Measurements from ENCODE around the gene CHRNA1. TPM values are rescaled to one million over a fixed set of nuclear protein-coding genes. Genes with fewer than 3 reads are reported as not detected.

CHRNA1 gene
- total RNA-seq, 1 experiment from 2014 or later = not detected

GRCh38 chr2:174722942-174723592 lies 41.2 kb downstream of the CHRNA1 start:
- H3K4me1 ChIP-seq (ENCODE audit: control insufficient read depth in 1 of 2, insufficient read depth in 2 of 2, low read length in 2 of 2) = no peaks in the 10 kb centered on the region
- TF ChIP-seq CBX3 (IDR thresholded peaks at IDR 0.05; ENCODE audit: low read depth) (no peak), MAX (IDR thresholded peaks at IDR 0.05) (no peak), SRF (IDR thresholded peaks at IDR 0.05; ENCODE audit: low read depth) (no peak), JUND (IDR thresholded peaks at IDR 0.05) (no peak), ZFX (IDR thresholded peaks at IDR 0.05) (no peak), ELF1 (IDR thresholded peaks at IDR 0.05; ENCODE audit: borderline replicate concordance, low read depth) (no peak), SIN3A (IDR thresholded peaks at IDR 0.05; ENCODE audit: low read depth) (no peak), ATF3 (IDR thresholded peaks at IDR 0.05) (no peak), POLR2A (IDR thresholded peaks at IDR 0.05; ENCODE audit: borderline replicate concordance, extremely low read depth, insufficient read depth, insufficient read length) (no peak), EGR1 (IDR thresholded peaks at IDR 0.05; ENCODE audit: low read depth) (no peak), RAD21 (IDR thresholded peaks at IDR 0.05; ENCODE audit: low read depth) (no peak), FOSL1 (IDR thresholded peaks at IDR 0.05; ENCODE audit: low read depth) (no peak), YY1 (IDR thresholded peaks at IDR 0.05; ENCODE audit: extremely low read depth, insufficient replicate concordance, low read depth, low read length) (no peak), SP1 (IDR thresholded peaks at IDR 0.05; ENCODE audit: low read depth) (no peak), EZH2phosphoT487 (IDR thresholded peaks at IDR 0.05; ENCODE audit: borderline replicate concordance) (no peak), CTCF (IDR thresholded peaks at IDR 0.05 in 2 of 3, conservative IDR thresholded peaks at IDR 0.05 in 1 of 3; ENCODE audit: borderline replicate concordance in 1 of 3, insufficient read depth in 1 of 3, low read depth in 2 of 3, low read length in 2 of 3) (no peak)
- ChIA-PET RAD21 (ENCODE audit: low non-redundant PET in 1 of 2, low total read pairs in 2 of 2, uncharacterized antibody in 2 of 2, unreplicated experiment in 2 of 2) (no interaction called here), CTCF (no interaction called here), POLR2A (no interaction called here)
- H3K27me3 ChIP-seq (ENCODE audit: insufficient read depth, low read length) = no peaks in the 10 kb centered on the region
- no peaks in the 10 kb centered on the region for H3K9me3 ChIP-seq (ENCODE audit: control insufficient read depth in 1 of 2, insufficient read depth in 1 of 2, low read depth in 1 of 2, low read length in 2 of 2)
- no peak for DNase-seq (ENCODE audit: low read depth, low spot score)
- H3K79me2 ChIP-seq (ENCODE audit: insufficient read depth, low read length) = no peaks in the 10 kb centered on the region
- ATAC-seq = no peak
- no peak overlapping the region for H3K4me3 ChIP-seq (replicated peaks in 1 of 2; ENCODE audit: low read depth in 1 of 2, low read length in 2 of 2)
- no peak overlapping the region for H3K4me2 ChIP-seq (ENCODE audit: low read length)
- no peaks in the 10 kb centered on the region for H3K9me2 ChIP-seq (ENCODE audit: insufficient read depth)
- no peaks in the 10 kb centered on the region for H3K36me3 ChIP-seq (ENCODE audit: control insufficient read depth in 1 of 2, insufficient read depth in 2 of 2, low read length in 2 of 2)
- H3K9ac ChIP-seq (ENCODE audit: low read length) = no peak overlapping the region
- intact Hi-C loops (cut with micrococcal nuclease) = no loop called here
- no TSS peak for BruUV-seq (replicated peaks)
- no peak overlapping the region for H3K27ac ChIP-seq (ENCODE audit: low read depth, low read length)
- no peaks in the 10 kb centered on the region for H4K20me1 ChIP-seq (ENCODE audit: insufficient read depth)
- no peak overlapping the region for H2AFZ ChIP-seq (ENCODE audit: low read depth, low read length, poor library complexity, severe bottlenecking)
